Upper lobe of right lung (tissue), 1 donor: ENCODE results near the gene GLCCI1. TPM values are rescaled to one million over a fixed set of nuclear protein-coding genes. Genes with fewer than 3 reads are reported as not detected.

Source experiments
- ATAC-seq: fragments of 200-7000 bp; cut with Tn5 transposase; one replicate; pipeline ENCODE4 v1.9.1; 2020; ENCODE audit warnings: mild to moderate bottlenecking, moderate library complexity
- DNase-seq: peaks from one replicate; pipeline ENCODE4 v3.0.0-alpha.2; 2020
- H3K27ac ChIP-seq: fragments of 200-600 bp; one replicate; pipeline ENCODE4 v1.8.0; 2022
- H3K27me3 ChIP-seq: fragments of 200-600 bp; one replicate; pipeline ENCODE4 v1.8.0; 2022; ENCODE audit warnings: mild to moderate bottlenecking
- H3K36me3 ChIP-seq: fragments of 200-600 bp; one replicate; pipeline ENCODE4 v1.8.0; 2022
- H3K4me1 ChIP-seq: fragments of 200-600 bp; one replicate; pipeline ENCODE4 v1.8.0; 2022
- H3K4me3 ChIP-seq: fragments of 200-600 bp; one replicate; pipeline ENCODE4 v1.8.0; 2022; ENCODE audit warnings: mild to moderate bottlenecking
- H3K9me3 ChIP-seq: fragments of 200-600 bp; one replicate; pipeline ENCODE4 v1.8.0; 2022
- intact Hi-C: fragments of 100-400 bp; cut with DNase I; formaldehyde crosslinking; loops from one replicate; pipeline ENCODE4 v1.11.0; 2022
- total RNA-seq: library from RNA; stranded (reverse); fragmentation: NEBNext Ultra II Directional; extraction: Animal tissue kit (Norgen Biotek cat#: 25700); gene quantifications from one replicate; pipeline ENCODE4 v1.2.1, GENCODE V29; 2021
- TF ChIP-seq, protein P1 (sequence below): fragments of 200-600 bp; IDR thresholded peaks from one replicate; pipeline ENCODE4 v1.8.0; 2022; ENCODE audit warnings: antibody characterized with exemption
- donor health status: DM: no; HTN: yes; CAD: no; lungs with severe emphysema.

The GLCCI1 gene
- total RNA-seq, 1 donor from 2014 or later: 45.1 TPM

DNA sequence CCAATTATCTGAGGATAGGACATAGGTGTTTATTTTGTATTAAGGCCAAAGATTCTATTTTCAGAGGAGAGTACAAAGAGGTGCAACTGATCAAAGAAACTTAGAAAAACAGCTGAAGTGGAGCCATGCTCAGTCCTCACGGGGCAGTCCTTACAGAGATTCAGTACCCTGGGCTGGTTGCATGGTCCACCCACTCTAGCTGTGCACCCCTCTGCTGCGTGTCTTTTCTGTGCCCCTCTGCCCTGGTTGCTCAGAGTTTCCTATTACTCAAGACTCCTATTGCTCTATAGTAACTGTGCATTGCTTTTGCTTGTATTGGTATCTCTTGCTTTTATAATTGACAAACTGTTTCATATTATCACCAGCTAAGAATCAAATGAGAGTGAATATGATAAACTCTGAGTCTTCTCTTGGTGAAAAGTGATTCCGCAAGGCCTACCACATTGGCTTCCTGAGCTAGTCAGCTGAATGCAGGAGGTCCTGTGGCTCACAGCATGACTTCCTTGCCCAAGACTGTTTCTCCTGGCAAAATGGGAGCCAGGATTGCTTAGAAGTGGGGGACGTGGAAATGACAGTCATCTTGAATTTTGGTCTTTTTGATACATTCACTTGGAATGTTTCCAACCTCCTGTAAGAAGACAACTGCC lies 137.0 kb downstream of the GLCCI1 start:
- Histone ChIP-seq H3K9me3 (no peaks in the 10 kb centered on the region), H3K4me1 (no peaks in the 10 kb centered on the region), H3K4me3 (no peak overlapping the region), H3K27me3 (no peaks in the 10 kb centered on the region), H3K36me3 (no peaks in the 10 kb centered on the region), H3K27ac (no peak overlapping the region)
- intact Hi-C loops: no loop called here
- TF ChIP-seq, protein P1, sequence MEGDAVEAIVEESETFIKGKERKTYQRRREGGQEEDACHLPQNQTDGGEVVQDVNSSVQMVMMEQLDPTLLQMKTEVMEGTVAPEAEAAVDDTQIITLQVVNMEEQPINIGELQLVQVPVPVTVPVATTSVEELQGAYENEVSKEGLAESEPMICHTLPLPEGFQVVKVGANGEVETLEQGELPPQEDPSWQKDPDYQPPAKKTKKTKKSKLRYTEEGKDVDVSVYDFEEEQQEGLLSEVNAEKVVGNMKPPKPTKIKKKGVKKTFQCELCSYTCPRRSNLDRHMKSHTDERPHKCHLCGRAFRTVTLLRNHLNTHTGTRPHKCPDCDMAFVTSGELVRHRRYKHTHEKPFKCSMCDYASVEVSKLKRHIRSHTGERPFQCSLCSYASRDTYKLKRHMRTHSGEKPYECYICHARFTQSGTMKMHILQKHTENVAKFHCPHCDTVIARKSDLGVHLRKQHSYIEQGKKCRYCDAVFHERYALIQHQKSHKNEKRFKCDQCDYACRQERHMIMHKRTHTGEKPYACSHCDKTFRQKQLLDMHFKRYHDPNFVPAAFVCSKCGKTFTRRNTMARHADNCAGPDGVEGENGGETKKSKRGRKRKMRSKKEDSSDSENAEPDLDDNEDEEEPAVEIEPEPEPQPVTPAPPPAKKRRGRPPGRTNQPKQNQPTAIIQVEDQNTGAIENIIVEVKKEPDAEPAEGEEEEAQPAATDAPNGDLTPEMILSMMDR: no peak
- DNase-seq (no peak), ATAC-seq (no peak)

DNA sequence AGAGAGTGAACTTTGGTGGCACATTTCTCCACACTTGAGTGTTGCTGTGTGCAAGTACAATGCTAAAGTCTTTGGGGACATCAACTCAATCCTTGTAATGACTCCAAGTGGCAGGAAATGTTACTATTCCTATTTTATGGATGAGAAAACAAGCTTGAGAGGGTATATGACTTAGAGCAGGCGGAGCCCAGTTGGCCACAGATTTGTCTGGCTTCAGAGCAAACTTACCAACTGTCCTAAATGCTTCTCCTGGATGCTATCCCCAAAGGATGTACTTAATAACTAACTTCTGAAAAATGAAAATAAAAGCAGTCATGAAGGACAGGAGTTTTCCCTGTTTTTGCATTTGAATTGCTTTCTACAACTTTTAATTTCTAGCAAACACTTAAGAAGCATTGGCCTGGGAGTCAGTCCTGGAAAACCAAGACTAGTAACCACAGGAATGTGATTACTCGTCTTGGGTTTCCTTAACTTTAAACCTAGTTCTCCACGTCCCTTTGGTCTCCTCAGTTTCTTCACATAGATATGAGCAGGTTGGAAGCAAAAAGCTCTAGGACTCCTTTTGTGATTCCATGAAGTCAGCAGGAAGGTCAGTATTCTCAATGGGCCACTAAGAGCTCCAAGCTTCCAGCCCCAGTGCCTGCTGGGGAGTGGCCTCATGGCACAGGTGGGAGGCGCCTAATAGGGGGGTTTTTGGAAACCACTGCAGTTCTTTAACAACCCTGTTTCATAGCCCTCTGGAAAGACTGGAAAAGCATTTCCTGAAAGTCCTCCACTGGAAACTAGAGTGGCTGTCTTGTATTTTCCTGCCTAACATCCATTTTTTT lies 140.8 kb downstream of the GLCCI1 start:
- intact Hi-C loops: no loop called here
- no peak overlapping the region for H3K4me3 ChIP-seq
- H3K4me1 ChIP-seq: no peaks in the 10 kb centered on the region
- no peak for ATAC-seq
- H3K27me3 ChIP-seq: no peaks in the 10 kb centered on the region
- H3K9me3 ChIP-seq: no peaks in the 10 kb centered on the region
- no peaks in the 10 kb centered on the region for H3K36me3 ChIP-seq
- H3K27ac ChIP-seq: no peak overlapping the region
- no peak for DNase-seq
- TF ChIP-seq, protein P1: no peak

DNA sequence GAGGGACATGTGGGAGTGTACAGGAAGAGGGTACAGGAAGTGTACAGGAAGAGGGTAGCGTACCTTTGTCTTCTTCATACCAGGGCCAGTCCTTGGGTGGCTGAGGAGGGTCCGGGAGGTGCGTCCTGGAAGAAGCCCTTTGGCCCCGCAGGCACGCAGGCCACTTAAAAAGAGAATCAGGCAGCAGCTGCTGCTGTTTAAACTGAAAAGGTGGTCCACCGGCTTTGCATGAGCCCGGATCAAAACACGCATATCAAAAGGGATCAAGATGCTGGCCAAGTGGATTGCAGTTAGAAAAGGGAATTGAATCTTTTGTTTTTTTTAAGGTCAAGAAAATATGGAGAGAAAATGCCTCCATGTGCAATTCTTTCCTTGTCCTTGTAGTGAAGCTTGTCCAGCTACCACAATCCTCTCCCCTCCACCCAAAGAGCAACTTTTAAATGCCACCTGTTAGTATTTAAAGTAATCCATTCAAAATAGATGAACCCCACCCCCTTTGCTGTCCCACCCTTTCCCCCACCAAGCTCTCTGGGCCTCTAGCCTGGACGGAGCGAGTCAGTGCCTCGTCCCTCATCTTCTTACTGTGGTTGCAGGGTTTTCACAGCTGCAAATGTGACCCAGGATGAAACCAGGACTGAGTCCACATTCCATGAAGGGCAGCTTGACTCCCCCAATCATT lies 142.8 kb downstream of the GLCCI1 start:
- no peak overlapping the region for H3K4me3 ChIP-seq
- no peak overlapping the region for H3K27ac ChIP-seq
- H3K9me3 ChIP-seq: no peaks in the 10 kb centered on the region
- ATAC-seq (no peak), DNase-seq (no peak)
- no peaks in the 10 kb centered on the region for H3K4me1 ChIP-seq
- TF ChIP-seq, protein P1: no peak
- intact Hi-C loops: no loop called here
- no peaks in the 10 kb centered on the region for H3K36me3 ChIP-seq
- H3K27me3 ChIP-seq: no peaks in the 10 kb centered on the region

DNA sequence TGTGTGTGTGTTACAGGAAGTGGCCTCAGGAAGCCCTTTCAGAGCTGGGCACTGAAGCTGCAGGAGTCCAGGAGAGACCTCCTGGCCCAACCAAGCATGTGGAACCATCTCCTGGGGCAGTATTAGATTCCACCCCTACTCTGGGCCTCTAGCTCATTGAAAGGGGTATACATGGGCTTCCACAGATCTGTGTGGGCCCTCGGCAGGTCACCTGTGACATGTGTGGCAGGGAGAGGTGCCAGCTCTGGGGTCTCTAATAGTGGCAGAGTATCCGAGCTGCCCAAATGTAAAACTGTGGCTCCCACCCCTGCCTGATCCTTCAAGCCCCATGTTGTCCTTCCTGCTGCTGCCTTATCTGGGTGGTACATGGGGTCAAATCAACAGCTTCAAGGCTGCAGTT lies 144.1 kb downstream of the GLCCI1 start:
- ATAC-seq (peak; percentile 12), DNase-seq (no peak)
- H3K9me3 ChIP-seq: no peaks in the 10 kb centered on the region
- no peaks in the 10 kb centered on the region for H3K4me1 ChIP-seq
- no peak overlapping the region for H3K27ac ChIP-seq
- H3K4me3 ChIP-seq: no peak overlapping the region
- TF ChIP-seq, protein P1: no peak
- H3K36me3 ChIP-seq: no peaks in the 10 kb centered on the region
- intact Hi-C loops: no loop called here
- H3K27me3 ChIP-seq: no peaks in the 10 kb centered on the region

DNA sequence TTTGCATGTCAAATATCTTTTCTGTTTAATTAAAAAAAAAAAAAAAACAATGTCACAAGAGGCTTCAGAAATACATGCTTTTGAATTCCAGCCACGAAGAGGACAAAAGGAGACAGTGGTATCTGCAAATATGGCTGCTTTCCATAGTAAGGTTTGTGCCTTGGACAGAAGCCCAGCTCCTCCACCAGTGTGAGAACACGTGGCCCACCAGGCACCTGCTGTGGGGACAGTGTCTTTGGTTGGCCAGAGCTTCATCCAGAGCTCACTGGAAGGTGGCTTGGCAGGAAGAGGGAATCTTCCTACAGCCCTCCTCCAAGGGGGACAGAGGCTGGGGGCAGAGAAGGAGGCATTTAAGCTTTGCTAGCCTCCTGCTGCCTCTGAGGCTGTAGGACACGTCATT lies 144.6 kb downstream of the GLCCI1 start:
- Histone ChIP-seq H3K9me3 (no peaks in the 10 kb centered on the region), H3K27me3 (no peaks in the 10 kb centered on the region), H3K4me1 (no peaks in the 10 kb centered on the region), H3K4me3 (no peak overlapping the region), H3K27ac (no peak overlapping the region), H3K36me3 (no peaks in the 10 kb centered on the region)
- TF ChIP-seq, protein P1: no peak
- DNase-seq (no peak), ATAC-seq (no peak)
- intact Hi-C loops: no loop called here
